SIG-M5 treated with dmso at 0.1 percent for 504 hours (cell line): ENCODE data around the gene CDC42EP5.

Experiments used
- DNase-seq: peaks from one replicate; lab custom pipeline; 2025; ENCODE audit not compliant: unreplicated experiment; lab: John Stamatoyannopoulos, UW

Gene CDC42EP5

DNA sequence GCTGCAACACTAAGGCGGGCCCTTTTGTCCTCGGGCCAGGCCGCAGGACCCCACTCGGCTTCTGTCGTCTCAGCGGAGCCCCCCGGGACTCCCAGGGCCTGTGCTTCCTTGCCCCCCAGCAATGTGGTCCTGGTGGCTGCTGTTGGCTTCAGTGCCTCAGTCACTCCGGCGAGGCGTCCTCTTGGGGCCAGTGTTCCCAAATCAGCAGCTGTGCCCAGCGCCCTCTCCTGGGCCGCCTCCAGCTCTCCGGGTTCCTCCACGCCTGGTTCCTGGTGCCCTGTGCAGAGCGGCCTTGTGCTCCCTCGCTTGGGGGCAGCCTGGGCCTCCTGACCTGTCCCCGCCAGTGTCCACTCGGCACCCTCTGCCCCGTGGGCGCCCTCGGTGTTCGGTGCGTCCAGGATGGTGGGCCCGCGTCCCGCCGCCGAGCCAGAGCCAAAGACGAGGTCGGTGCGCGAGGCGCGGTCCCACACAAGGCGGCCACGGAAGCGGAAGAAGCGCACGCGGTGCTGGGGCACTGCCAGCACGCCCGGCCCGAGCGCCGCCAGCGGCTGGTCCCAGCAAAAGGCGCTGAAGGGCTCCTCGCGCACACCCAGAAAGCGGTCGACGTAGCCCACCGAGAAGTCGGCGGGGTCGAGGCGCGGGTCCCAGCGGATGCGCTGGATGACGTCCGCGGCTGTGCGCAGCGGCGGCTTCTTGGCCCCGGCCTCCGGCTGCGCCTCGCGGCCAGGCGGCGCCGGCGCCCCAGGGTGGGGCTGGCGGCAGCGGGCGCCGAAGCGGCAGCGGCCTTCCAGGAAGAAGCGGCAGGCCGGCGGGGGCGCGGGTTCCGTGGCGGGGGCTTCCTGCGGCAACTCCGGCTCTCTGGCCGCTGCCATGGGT lies 10.2 kb downstream of the CDC42EP5 start:
- peak; percentile 64 for DNase-seq

DNA sequence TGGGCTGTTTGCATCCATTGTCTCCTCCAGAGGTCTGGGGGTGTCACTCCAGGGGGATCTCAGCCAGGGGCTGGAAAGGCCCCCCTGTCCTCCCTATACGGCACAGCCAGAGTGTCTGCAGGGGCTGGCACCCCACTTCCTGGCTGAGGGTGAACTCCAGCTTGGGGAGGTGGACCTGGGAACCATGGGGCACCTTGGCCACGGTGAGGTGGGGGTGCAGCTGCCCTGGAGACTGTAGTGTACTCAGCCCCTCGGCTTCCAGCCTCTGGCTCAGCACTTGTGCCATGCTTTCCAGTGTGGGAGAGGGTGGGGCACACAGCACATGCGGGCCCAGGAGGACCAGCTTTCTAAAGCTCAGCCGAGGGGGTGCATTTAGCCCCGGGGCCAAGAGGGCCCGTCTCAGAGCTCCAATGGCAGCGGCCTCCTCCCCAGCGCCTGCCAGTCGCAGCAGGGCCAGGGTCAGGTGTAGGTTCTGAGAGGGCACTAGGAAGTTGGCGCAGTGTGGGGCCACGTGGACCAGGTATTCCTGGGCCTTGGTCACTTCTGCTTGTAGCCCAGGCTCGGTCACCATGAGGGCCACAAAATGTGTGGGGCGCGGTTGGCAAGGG lies 10.9 kb downstream of the CDC42EP5 start:
- no peak for DNase-seq

DNA sequence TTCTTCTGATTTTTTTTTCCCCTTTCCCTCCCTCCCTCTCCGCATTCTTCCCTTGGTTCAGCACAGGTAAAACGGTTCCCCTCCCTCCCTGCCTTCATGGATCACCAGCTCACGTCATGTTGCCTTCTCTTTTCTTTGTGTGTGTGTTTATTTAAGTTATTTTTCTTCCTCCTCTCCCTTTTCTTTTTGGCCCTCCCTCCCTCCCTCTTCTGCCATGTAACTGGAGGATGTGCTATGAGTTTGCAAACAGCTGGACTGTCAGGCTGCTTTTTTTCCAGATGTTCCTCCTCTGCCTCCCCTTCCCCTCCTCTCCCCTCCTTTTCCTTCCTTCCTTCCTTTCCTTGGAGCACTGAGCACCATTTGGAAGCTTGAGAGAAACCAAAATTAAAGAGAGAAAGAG lies 11.5 kb downstream of the CDC42EP5 start:
- DNase-seq: no peak

DNA sequence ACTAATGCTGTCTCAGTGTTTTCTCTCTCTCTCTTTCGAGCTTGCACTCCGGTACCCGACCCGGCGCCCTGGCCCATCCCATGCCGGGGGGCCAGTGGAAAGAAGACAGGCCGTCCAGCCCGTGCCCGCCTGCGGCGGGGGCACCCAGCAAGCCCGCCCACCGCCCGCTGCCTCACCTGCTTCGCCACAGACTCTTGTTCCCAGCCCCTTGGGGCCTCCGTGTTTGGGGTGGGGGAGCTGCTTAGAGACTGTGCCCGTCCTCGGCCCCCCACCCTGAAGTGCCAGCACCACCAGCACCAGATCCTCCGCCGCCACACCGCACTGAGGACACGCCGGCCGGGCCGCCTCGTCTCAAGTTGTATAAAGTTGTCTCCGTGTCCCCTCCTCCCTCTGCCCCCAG lies 11.9 kb downstream of the CDC42EP5 start:
- no peak for DNase-seq

DNA sequence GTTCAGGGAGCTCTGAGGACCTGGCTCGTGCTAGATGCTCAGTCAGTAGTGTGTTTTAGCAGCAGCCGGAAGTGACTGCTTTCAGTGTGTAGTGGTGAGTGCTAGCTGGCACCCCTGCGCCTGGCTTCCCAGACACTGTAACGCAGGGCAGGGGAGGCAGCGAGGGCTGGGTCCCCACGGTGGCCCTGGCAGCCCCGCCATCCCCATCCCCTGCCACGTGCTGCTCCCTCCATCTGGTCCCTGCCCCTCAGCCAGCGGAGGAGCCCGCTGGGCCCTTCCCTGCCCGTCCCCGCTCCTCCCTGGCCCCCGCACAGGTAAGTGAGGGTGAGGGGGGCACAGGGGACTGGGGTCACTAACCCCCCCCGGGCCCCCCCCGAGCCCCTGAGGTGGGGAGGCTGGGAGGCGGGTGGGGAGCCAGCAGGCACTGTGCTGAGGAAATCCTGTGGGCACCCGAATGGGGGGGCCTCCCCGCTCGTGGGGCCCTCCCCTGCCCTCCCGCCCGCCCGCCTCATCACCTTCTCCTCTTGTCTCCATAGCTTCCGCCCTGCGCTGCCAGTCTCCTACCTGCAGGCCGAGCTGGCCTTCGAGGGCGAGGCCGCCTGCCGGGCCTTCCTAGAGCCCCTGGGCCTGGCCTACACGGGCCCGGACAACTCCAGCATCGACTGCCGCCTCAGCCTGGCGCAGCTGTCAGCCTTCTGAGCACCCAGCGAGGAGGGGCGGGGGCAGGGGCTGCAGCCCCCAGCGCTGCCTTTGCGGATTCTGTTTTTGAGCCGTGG lies 12.7 kb downstream of the CDC42EP5 start:
- DNase-seq: no peak

DNA sequence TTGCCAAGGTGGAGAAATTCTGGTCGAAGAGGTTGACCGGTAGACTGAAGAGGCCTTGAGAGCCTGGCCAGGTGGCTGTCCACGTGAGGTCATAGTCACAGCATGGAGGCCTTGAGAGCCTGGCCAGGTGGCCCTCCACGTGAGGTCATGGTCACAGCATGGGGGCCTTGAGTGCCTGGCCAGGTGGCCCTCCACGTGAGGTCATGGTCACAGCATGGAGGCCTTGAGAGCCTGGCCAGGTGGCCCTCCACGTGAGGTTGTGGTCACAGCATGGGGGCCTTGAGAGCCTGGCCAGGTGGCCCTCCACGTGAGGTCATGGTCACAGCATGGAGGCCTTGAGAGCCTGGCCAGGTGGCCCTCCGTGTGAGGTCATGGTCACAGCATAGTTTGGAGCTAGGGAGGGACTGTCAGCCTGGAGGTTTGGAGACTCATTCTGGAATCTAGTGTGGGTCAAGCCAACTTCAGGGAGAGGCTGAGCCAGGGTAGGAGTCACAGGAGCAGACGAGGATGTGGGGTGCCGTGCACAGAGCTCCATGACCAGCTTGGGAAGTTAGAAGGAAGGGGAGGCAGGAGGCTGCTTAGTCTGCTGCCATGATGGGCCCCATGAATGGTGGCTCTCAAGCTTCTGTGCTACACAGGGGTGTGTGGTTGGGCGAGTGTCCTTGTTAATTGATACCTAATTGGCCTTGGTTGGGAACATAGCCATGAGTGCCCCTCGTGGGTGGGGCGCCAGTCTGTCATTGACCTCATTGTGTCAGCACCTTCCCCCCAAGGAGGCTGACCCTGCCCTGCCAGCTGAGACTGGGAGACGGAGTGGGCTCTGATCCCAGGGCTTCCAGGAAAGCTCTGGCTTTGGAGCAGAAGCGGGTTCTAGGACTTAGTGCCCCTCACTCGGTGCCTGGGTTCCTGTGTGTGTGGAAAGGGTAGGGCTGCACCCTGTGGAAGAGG lies 13.5 kb downstream of the CDC42EP5 start:
- DNase-seq: no peak

DNA sequence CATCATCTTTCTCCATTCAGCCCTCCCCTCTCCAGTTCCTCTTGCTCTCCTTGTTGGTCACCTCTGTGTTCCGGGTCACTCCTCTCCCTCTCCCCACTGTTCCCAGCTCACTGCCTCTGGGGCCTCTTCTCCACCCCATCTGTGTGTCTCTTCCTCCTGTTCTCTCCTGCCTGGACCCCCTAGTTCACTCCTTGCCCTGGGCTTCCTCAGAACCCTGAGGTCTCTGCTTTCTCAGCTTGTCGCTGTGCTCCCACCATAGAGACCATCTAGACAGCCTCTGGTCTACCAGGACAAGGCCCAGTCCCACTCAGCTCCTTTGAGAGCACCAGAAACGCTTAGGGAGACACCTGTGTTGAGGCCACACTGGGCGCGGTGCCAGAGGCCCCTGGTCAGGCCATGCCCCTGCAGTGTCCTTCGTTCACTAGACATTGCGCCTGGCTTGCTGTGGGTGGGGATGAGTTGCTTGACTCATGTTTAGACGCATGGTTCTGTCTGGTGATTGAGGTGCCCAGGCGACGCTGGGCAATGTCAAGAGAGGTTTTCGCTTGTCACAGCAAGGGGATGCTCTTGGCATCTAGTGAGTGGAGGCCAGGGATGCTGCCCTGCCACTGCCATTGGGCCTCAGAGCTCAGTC lies 14.3 kb downstream of the CDC42EP5 start:
- no peak for DNase-seq

DNA sequence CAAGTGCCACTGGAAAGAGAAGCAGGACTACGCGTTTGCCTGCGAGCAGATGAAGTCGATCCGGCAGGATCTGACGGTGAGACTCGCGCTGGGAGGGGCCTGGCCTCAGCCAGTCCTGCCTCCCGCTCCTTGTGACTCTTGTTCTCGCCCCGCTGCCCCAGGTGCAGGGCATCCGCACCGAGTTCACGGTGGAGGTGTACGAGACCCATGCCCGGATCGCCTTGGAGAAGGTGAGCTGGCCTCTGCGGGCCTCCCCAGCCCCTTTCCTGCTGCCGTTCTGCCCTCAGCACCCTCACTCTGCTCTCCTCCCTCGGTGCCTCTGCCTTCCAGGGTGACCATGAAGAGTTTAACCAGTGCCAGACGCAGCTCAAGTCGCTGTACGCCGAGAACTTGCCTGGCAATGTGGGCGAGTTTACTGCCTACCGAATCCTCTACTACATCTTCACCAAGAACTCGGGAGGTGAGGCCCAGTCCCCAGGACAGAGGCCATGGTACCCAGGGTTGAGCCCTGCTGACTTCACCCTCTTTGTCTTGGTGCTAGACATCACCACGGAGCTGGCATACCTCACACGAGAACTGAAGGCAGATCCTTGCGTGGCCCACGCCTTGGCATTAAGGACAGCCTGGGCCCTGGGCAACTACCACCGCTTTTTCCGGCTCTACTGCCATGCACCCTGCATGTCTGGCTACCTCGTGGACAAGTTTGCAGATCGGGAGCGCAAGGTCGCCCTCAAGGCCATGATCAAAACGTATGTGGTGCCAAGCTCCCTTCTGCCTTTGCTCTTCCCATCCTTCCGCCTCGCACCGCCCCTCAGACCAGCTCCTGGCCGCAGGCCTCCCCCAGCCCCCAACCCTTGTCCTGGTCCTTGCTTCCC lies 15.1 kb downstream of the CDC42EP5 start:
- DNase-seq: no peak

DNA sequence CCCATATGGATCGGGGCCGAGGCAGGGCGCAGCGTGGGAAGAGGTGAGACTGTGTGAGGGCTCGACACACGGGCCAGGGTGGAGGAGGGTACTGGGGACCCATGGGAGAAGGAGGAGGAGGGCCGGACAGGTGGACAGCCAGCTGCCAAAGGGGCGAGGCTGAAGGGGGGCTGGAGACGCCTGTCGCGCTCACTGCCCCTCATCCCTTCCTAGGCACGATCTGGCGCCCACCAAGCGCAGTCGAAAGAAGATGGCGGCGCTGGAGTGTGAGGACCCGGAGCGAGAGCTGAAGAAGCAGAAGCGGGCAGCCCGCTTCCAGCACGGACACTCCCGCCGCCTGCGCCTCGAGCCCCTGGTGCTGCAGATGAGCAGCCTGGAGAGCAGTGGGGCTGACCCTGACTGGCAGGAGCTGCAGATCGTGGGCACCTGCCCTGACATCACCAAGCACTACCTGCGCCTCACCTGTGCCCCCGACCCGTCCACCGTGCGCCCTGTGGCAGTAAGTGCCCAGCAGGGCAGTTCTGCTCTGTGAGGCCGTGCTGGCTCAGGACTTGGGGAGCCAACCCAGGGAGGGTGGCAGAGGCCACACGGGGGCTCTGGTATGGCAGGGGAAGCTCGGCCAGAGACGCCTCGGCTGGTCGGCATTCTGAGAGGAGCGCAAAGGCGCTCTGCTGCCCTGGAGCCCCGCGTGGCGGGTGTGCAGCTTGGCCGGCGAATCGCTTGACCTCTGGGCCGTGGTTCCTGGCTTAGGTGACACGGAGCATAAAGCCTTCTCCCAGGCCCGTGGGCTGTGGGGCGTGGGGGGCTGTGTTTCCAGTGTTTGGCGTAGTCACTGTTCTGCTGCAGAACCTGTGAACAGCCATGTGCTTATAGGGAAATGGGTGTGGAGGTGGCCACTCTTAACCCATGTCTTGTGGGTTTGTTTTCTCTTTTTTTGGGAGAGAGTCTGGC lies 16.4 kb downstream of the CDC42EP5 start:
- no peak for DNase-seq

DNA sequence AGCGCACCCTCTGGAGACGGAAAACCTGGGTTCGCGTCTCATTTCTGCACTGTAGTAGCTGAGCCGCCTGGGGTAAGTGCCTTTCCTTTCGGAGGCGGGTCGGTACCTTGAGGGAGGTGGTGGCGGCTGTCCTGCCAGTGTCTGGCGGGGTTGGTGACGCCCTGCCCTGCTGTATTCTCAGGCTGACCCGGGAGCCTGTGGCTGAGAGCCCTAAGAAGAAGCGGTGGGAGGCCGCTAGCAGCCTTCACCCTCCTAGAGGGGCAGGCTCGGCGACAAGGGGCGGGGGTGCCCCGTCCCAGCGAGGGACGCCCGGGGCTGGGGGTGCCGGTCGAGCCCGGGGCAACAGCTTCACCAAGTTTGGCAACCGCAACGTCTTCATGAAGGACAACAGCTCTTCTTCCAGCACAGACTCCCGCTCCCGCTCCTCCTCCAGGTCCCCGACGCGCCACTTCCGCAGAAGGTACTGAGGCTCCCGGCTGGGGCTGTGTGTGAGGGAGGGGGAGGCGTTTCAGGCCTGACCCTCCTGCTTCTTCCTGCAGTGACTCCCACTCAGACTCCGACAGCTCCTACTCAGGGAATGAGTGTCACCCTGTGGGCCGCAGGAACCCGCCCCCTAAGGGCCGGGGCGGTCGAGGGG lies 17.2 kb downstream of the CDC42EP5 start:
- DNase-seq: no peak

DNA sequence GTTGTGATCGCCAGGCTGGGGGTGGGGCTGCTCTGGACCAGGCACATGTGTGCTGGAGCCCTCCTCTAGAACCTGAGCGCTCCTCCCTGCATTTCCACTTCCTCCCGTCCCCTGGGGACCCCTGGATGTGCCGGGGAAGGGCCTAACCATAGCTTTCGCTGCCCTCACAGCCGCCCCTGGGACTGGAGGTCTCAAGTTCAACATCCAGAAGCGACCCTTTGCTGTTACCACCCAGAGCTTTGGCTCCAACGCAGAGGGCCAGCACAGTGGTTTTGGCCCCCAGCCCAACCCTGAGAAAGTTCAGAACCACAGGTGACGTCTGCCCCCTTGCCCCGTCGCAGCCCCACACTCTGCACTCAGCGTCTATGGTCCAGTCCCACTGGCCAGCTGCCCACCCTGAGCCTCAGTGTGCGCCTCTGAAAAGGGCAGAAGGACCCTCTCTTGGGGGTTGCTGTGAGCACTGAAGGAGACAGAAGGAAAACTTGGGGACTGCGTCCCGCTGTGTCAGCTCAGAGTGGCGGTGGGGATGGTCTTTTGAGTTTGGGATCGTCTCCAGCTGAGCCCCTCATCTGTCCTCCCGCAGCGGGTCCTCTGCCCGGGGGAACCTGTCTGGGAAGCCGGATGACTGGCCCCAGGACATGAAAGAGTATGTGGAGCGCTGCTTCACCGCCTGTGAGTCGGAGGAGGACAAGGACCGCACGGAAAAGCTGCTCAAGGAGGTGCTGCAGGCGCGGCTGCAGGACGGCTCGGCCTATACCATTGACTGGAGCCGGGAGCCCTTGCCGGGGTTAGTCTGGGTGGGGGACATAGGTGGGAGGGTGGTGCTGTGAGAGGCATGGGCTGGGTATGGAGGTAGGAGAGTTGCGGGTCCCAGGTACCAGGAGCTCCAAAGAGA lies 18.1 kb downstream of the CDC42EP5 start:
- DNase-seq: no peak

DNA sequence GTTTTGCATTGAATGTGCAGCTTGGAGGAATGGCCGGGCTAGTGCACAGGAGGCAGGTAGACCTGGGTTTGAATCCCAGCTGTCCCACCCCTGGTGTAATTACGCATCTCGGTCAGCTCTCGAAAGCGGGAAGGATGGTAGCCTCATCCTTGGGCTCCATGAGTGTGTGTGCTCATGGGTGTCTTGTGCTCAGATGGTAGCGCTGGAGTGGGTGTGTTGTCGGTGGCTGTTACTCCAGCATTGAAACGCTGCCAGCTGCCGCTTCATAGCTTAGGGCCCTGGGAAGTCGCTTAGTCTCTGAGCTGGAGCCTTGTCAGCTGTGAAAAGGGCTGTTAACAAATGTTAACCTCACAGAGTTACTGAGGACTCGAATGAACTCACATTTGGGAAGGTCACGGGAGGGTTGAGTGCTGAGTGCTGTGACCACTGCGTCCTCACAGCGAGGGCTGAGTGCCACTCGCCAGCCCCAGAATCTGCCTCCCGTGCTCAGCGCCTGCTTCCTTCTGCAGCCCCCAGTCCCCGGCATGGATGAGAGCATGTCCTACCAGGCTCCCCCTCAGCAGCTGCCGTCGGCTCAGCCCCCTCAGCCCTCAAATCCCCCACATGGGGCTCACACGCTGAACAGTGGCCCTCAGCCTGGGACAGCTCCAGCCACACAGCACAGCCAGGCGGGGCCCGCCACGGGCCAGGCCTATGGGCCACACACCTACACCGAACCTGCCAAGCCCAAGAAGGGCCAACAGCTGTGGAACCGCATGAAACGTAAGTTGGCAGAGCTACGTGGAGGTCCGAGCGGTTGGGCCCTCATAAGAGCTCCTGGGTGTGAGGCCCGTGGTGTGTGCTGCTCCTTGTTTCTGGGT lies 18.9 kb downstream of the CDC42EP5 start:
- no peak for DNase-seq

DNA sequence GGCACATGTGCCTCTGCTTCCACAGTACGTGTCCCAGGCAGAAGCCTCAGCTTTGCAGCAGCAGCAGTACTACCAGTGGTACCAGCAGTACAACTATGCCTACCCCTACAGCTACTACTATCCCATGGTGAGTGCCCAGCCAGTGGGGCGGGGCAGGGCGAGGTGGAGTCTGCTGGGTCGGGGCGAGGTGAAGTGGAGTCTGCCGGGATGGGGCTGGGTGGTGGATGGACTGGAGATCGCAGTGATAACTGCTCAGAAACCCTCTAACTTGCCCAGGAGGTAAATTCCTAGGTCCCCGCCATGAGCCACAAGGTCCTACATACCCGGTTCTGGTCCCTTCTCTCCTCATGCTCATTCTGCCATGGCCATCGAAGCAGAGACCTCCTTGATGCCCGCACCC lies 20.5 kb downstream of the CDC42EP5 start:
- no peak for DNase-seq

DNA sequence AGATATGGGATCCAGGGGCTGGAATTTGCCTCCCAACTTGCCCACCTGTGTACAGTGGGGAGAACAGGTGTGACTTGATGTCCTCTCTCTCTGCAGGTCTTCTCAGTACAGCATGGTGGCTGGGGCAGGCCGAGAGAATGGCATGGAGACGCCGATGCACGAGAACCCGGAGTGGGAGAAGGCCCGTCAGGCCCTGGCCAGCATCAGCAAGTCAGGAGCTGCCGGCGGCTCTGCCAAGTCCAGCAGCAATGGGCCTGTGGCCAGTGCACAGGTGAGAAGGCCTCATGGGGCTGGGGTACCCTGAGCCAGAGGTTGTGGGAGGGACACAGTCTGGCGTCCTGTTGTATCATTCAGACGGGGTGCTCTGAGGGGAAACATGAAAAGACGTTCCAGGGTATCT lies 21.1 kb downstream of the CDC42EP5 start:
- no peak for DNase-seq

DNA sequence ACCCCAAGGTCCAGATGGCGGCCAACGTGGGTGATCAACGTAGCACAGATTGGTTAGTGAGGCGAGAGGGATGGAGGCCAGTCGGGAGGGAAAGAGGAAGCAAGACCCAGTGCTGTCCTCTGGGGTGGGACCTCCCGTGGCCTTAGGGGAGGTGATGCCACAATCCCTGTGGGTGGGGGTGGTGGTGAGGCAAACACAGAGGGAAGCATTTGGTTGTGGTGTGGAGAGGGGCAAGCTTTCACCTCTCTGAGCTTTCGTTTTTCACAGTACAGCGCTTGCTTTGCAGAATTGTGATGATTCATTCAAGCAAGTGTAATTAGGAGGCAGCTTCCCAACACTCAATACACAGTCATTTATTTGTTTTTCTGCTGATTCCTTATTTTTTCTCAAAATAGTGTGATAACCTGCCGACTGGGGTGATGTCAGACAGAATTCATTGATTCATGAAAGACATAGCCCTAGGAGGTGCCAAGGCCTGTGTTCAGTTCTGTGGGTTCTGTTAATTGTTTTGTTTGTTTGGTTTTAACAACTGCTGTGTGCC lies 21.7 kb downstream of the CDC42EP5 start:
- DNase-seq: peak; percentile 70

DNA sequence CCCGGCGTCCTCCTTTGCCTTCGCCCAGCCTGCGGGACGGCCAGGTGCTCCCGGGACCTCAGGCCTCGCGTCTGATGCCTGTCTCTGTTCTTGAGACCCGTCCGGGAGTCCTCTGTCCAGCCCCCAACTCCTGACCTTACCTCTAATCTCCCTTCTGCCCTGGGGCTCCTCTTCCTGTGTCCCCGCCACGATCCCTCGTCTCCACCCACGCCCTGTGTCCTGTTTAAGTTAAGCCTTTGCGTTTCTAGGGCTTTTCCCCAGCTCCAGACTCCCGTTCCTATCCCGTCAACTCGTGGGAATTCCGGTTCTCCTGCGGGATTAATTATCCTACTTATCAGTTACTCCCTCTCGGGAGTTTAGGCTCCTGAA lies 23.4 kb downstream of the CDC42EP5 start:
- DNase-seq: no peak
